NCI-H1105 treated with DMSO at 0.1 percent for 48 hours (cell line): ENCODE results near the gene CASP2.
A peak's percentile ranks its signal among the peaks of the same experiment; 100 is the strongest.

Experiments used
- DNase-seq: peaks from one replicate; lab custom pipeline; 2025; lab: John Stamatoyannopoulos, UW

Gene CASP2

GRCh38 chr7:143337216-143337615, 49.1 kb downstream of the CASP2 start:
- DNase-seq: no peak

GRCh38 chr7:143341842-143342241, 53.7 kb downstream of the CASP2 start:
- DNase-seq: no peak

- DNase-seq: no peak
These were observed 55.4 kb downstream of the CASP2 start for GRCh38 chr7:143343596-143343995.

GRCh38 chr7:143345428-143345900, 57.3 kb downstream of the CASP2 start:
- peak; percentile 69 for DNase-seq

GRCh38 chr7:143346018-143346417, 57.9 kb downstream of the CASP2 start:
- DNase-seq: no peak

GRCh38 chr7:143347950-143348349, 59.8 kb downstream of the CASP2 start:
- DNase-seq: no peak

GRCh38 chr7:143351060-143351459, 62.9 kb downstream of the CASP2 start:
- no peak for DNase-seq

- DNase-seq: no peak
These were observed 63.4 kb downstream of the CASP2 start for GRCh38 chr7:143351574-143351973.

GRCh38 chr7:143352531-143353002, 64.4 kb downstream of the CASP2 start:
- no peak for DNase-seq

- DNase-seq: no peak
These were observed 66.2 kb downstream of the CASP2 start for GRCh38 chr7:143354376-143354775.

GRCh38 chr7:143354965-143355364, 66.8 kb downstream of the CASP2 start:
- no peak for DNase-seq

GRCh38 chr7:143355450-143356385, 67.6 kb downstream of the CASP2 start:
- DNase-seq: no peak

- DNase-seq: no peak
These were observed 68.4 kb downstream of the CASP2 start for GRCh38 chr7:143356414-143357050.
